Neural cell (in vitro differentiated cells): ENCODE measurements around the gene DEGS2.

Experiments used
- CTCF ChIP-seq: fragments of 450-650 bp; IDR thresholded peaks from 2 replicates; pipeline ENCODE4 v1.5.1; 2014; ENCODE audit warnings: antibody characterized with exemption, mild to moderate bottlenecking, moderate library complexity; ENCODE audit not compliant: poor library complexity, severe bottlenecking
- EZH2 ChIP-seq: fragments of 200-600, 300-800 bp; shearing (Covaris generic), sonication (generic); IDR thresholded peaks from 2 replicates; pipeline ENCODE4 v1.6.1; 2014; ENCODE audit warnings: antibody characterized with exemption, low read length, borderline replicate concordance, mild to moderate bottlenecking; ENCODE audit not compliant: insufficient read depth, poor library complexity, severe bottlenecking
- POLR2AphosphoS5 ChIP-seq: IDR thresholded peaks from 2 replicates; pipeline ENCODE4 v1.6.1; 2012
- SMC3 ChIP-seq: fragments of 450-650 bp; conservative IDR thresholded peaks from 2 replicates; pipeline ENCODE4 v1.6.1; 2014; ENCODE audit warnings: antibody characterized with exemption, mild to moderate bottlenecking, moderate library complexity; ENCODE audit not compliant: poor library complexity

DNA sequence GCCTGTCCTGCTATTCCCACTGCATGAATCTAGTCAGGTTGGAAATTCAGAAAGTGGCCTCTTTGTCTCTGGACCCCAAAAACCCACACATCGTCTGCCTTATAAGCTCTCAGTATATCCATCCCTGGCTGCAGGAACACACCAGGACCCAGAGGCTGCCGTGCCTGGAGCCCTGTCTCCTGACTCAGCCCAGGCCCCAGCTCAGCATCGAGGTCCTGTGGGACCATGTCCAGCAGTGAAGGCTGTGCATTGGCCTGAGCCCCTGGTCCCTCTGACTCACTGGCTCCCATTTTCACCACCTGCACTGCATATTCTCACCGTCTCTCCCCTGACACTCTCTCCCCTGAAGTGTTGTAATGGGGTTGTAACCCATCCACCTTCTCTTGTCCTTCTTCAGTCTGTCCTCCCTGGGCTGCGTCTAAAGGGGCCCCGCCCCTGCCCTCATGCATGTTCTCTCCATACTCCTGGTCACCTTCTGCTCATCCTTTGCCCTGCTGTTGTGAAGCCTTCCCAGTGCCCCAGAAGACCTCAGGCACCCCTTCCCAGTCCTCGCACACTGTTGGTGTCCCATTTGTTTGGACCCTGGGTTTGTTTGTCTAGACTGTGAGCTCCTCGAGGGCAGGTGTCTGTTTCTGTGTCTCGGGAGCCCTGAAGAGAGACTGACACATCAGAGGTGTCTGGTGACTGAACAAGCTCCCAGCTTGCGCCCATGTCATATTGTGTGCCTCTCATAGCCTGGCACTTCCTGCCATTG is 50.4 kb downstream of the DEGS2 start:
- TF ChIP-seq CTCF (no peak), POLR2AphosphoS5 (no peak), EZH2 (no peak), SMC3 (no peak)
